Spleen (tissue), 7 donors: ENCODE results near the gene DUS1L.

ENCODE experiments used
- POLR2AphosphoS5 ChIP-seq, 3 donors: sonication (generic); formaldehyde crosslinking; IDR thresholded peaks; one replicate each; pipeline ENCODE4 v1.5.1; 2017; ENCODE audit warnings: antibody characterized with exemption in 3 of 3
- TF ChIP-seq, protein P1 (sequence below), 11 experiments: fragments of 200-600 bp in 7 of 11; fragments of 450-650 bp in 4 of 11; sonication (generic) in 4 of 11; IDR thresholded peaks in 8 of 11; conservative IDR thresholded peaks in 3 of 11; 1 replicate in 7 of 11; 2 replicates in 4 of 11; pipeline versions ENCODE4 v1.4.0 to v1.8.0; 2016 to 2021; ENCODE audit warnings: antibody characterized with exemption in 11 of 11, inconsistent platforms in 4 of 11, mild to moderate bottlenecking in 1 of 11
- donor health status: DM: no; HTN: no; CAD: no; lungs with moderate emphysema.
- donor health status: DM: no; HTN: no; CAD: no.
- donor health status: DM: no; HTN: no; CAD: no.

DNA sequence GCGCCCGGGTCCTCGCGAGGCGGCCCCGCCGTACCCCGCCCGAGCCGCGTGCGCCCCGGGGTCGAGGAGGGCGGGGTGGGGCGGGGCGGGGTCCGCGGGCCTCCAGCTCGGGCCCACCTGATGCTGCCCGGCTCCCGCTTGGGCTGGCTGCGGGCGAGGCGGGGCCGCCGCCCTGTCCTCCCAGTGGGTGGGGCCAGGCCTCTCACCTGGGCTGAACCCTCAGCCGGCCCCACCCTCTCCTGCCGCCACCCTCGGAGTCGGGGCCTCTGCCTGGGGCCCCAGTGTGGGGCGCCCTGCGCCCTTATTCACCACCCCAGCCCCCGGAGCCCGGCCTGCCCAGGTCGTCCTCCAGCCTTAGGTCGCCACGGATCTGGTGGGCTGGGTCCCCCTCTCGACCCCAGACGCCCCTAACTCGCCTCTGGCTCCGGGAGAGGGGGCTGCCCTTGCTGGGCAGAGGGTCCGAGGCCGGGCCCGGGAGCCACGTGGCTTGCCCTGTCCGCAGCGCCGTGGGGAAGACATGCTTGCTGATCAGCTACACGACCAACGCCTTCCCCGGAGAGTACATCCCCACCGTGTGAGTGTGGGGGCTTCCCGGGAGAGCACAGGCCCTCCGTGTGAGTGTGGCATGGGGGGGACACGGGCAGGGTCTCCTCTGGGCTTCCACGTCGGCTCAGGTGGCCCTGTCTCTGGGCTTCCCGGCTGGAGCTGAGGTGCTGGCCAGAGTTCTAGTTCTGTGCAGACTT, 33.5 kb downstream of the DUS1L start:
- TF ChIP-seq, protein P1, sequence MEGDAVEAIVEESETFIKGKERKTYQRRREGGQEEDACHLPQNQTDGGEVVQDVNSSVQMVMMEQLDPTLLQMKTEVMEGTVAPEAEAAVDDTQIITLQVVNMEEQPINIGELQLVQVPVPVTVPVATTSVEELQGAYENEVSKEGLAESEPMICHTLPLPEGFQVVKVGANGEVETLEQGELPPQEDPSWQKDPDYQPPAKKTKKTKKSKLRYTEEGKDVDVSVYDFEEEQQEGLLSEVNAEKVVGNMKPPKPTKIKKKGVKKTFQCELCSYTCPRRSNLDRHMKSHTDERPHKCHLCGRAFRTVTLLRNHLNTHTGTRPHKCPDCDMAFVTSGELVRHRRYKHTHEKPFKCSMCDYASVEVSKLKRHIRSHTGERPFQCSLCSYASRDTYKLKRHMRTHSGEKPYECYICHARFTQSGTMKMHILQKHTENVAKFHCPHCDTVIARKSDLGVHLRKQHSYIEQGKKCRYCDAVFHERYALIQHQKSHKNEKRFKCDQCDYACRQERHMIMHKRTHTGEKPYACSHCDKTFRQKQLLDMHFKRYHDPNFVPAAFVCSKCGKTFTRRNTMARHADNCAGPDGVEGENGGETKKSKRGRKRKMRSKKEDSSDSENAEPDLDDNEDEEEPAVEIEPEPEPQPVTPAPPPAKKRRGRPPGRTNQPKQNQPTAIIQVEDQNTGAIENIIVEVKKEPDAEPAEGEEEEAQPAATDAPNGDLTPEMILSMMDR (IDR thresholded peaks at IDR 0.05 in 8 of 11, conservative IDR thresholded peaks at IDR 0.05 in 3 of 11): no peak
- TF ChIP-seq POLR2AphosphoS5 (IDR thresholded peaks at IDR 0.05): no peak
